Measurements from ENCODE around the gene SLC25A24.
"Not testable (repeated sequence)": the region's sequence is repeated elsewhere in the genome, so short reads cannot be mapped to it uniquely, and the experiment has no call there.

The SLC25A24 gene

GRCh38 chr1:108131281-108131680 is 68.9 kb downstream of the SLC25A24 start:
- DNase-seq: not testable (repeated sequence)

GRCh38 chr1:108130794-108131193 is 69.3 kb downstream of the SLC25A24 start:
- DNase-seq: no peak

- no peak for DNase-seq
Observed at GRCh38 chr1:108129999-108130398, 70.1 kb downstream of the SLC25A24 start.

GRCh38 chr1:108125312-108126138 is 74.6 kb downstream of the SLC25A24 start:
- DNase-seq: peak; percentile 72

GRCh38 chr1:108124622-108125311 is 75.4 kb downstream of the SLC25A24 start:
- no peak for DNase-seq

GRCh38 chr1:108124023-108124422 is 76.1 kb downstream of the SLC25A24 start:
- DNase-seq: no peak

- DNase-seq: no peak
Observed at GRCh38 chr1:108121358-108122143, 78.6 kb downstream of the SLC25A24 start.

GRCh38 chr1:108120163-108120562 is 80.0 kb downstream of the SLC25A24 start:
- no peak for DNase-seq

GRCh38 chr1:108119500-108119899 is 80.6 kb downstream of the SLC25A24 start:
- DNase-seq: no peak

- DNase-seq: no peak
Observed at GRCh38 chr1:108117945-108118902, 81.9 kb downstream of the SLC25A24 start.

GRCh38 chr1:108117237-108117636 is 82.9 kb downstream of the SLC25A24 start:
- no peak for DNase-seq

GRCh38 chr1:108114033-108114599 is 86.0 kb downstream of the SLC25A24 start:
- no peak for DNase-seq

GRCh38 chr1:108113496-108113895 is 86.6 kb downstream of the SLC25A24 start:
- no peak for DNase-seq

GRCh38 chr1:108109295-108109973 is 90.7 kb downstream of the SLC25A24 start:
- no peak for DNase-seq

GRCh38 chr1:108108119-108108518 is 92.0 kb downstream of the SLC25A24 start:
- no peak for DNase-seq

GRCh38 chr1:108107658-108108057 is 92.5 kb downstream of the SLC25A24 start:
- DNase-seq: no peak

- DNase-seq: no peak
Observed at GRCh38 chr1:108106775-108107174, 93.4 kb downstream of the SLC25A24 start.

- DNase-seq: no peak
Observed at GRCh38 chr1:108100148-108100547, 100.0 kb downstream of the SLC25A24 start.

GRCh38 chr1:108097018-108097417 is 103.1 kb downstream of the SLC25A24 start:
- no peak for DNase-seq

- DNase-seq: no peak
Observed at GRCh38 chr1:108096089-108096488, 104.1 kb downstream of the SLC25A24 start.

- DNase-seq: no peak
Observed at GRCh38 chr1:108089477-108089876, 110.7 kb downstream of the SLC25A24 start.
